GM13977 (cell line): ENCODE results near the gene CCDC27.

Experiments
- DNase-seq: peaks from one replicate; pipeline ENCODE4 v3.0.0; 2012; ENCODE audit warnings: low spot score
- in situ Hi-C: fragments of 300-500 bp; cut with MboI; formaldehyde crosslinking; loops from one replicate; pipeline ENCODE4 v1.12.0; 2022; ENCODE audit warnings: low sequenced_read_pairs, low pct_unique_long_range_greater_than_20kb, mixed read lengths, inconsistent platforms; ENCODE audit not compliant: unreplicated experiment
- TF ChIP-seq, protein P1 (sequence below): IDR thresholded peaks from 2 replicates; pipeline ENCODE4 v1.5.1; 2012; ENCODE audit warnings: mild to moderate bottlenecking, control low read depth; ENCODE audit not compliant: insufficient read depth; ENCODE audit errors: extremely low read depth, missing control alignments

Gene CCDC27

DNA sequence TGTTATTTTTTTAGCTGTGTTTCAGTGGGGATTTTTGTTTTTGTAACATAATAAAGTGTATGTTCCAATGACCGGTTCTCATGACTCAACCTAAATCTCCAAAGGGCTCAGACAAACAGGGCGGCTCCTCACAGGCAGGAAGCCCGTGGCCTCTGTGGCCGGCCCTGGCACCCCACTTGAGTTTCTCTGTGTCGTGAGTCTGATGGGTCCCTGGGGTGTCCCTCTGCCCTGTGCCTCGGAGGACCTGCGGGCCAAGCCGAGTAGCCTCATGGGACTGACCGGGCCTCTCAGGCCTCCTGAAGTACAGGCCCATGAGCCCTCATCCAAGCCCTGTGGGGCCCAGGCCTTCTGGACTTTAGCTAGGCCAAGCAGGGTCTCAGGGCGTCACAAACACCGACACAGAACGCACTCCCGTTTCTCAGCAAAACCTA lies 16.1 kb upstream of the CCDC27 start:
- in situ Hi-C loops = no loop called here
- no peak for DNase-seq
- TF ChIP-seq, protein P1, sequence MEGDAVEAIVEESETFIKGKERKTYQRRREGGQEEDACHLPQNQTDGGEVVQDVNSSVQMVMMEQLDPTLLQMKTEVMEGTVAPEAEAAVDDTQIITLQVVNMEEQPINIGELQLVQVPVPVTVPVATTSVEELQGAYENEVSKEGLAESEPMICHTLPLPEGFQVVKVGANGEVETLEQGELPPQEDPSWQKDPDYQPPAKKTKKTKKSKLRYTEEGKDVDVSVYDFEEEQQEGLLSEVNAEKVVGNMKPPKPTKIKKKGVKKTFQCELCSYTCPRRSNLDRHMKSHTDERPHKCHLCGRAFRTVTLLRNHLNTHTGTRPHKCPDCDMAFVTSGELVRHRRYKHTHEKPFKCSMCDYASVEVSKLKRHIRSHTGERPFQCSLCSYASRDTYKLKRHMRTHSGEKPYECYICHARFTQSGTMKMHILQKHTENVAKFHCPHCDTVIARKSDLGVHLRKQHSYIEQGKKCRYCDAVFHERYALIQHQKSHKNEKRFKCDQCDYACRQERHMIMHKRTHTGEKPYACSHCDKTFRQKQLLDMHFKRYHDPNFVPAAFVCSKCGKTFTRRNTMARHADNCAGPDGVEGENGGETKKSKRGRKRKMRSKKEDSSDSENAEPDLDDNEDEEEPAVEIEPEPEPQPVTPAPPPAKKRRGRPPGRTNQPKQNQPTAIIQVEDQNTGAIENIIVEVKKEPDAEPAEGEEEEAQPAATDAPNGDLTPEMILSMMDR = no peak

DNA sequence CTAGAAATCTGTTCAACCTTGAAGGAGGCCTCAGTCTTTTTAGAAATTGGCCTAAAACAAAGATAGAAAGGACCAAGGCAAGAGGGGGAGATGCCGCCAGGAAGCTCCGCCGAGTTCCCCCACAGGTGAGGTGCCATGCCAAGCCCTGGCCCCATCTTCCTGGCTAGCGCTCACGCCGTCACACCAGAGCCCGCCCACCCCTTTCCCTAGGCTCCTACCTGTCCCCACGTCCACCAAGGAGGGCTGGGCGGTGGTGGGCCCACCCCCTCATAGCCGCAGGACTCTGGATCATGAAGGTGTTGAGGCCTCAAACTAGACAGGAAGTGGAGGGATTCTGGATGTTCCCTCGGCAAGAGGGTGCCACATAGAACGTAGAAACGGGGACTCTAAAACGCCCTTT lies 15.5 kb upstream of the CCDC27 start:
- TF ChIP-seq, protein P1 = no peak
- in situ Hi-C loops = no loop called here
- DNase-seq = no peak

DNA sequence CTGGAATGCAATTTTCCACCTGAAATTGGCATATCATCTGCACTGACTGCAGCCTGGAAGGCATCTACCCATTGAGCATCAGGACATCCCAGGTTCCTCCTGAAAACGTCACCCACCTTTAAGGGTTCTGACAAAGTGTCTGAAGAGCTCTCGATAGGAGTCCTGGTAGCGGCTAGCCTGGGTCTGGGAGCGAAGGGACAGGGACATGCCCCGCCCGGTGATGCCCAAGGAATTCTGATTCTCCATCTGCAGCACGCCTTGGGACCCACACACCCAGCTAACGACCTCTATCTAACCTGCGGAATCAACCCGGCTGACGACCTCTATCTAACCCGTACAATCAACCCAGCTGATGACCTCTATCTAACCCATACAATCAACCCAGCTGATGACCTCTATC lies 13.3 kb upstream of the CCDC27 start:
- TF ChIP-seq, protein P1 = no peak
- in situ Hi-C loops = no loop called here
- DNase-seq = no peak

DNA sequence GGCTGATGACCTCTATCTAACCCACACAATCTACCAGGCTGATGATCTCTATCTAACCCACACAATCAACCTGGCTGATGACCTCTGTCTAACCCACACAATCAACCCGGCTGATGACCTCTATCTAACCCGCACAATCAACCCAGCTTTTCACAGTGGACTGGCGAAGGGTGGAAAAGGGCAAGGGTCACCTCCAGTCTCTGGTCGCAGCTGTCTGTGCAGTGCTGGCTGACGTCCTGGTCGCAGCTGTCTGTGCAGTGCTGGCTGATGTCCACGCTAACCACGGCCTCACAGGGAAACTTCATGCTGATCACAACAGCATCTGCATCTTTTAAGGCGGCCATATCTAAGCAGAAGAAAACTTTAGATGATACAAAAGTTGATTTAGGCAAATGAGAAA lies 12.2 kb upstream of the CCDC27 start:
- DNase-seq = no peak
- TF ChIP-seq, protein P1 = no peak
- in situ Hi-C loops = no loop called here

DNA sequence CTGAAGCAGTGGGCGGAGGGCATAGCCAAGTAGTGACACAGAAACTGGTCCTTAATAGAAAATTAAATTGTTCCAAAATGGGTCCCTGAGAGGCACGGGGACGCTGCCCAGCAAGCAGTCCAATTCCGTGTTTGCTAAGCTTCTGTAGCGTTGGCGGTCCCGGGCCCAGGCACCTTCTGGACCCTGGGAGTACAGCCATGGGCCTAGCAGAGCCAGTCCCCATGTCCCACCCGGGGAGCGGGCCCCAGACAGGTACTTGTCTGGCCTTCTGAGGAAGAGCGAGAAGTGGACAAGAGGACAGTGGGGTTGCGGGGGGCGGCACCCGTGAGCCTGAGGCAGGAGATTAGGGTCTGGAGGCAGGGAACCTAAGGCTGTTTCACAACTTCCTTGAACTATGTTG lies 11.5 kb upstream of the CCDC27 start:
- in situ Hi-C loops = no loop called here
- TF ChIP-seq, protein P1 = no peak
- no peak for DNase-seq

DNA sequence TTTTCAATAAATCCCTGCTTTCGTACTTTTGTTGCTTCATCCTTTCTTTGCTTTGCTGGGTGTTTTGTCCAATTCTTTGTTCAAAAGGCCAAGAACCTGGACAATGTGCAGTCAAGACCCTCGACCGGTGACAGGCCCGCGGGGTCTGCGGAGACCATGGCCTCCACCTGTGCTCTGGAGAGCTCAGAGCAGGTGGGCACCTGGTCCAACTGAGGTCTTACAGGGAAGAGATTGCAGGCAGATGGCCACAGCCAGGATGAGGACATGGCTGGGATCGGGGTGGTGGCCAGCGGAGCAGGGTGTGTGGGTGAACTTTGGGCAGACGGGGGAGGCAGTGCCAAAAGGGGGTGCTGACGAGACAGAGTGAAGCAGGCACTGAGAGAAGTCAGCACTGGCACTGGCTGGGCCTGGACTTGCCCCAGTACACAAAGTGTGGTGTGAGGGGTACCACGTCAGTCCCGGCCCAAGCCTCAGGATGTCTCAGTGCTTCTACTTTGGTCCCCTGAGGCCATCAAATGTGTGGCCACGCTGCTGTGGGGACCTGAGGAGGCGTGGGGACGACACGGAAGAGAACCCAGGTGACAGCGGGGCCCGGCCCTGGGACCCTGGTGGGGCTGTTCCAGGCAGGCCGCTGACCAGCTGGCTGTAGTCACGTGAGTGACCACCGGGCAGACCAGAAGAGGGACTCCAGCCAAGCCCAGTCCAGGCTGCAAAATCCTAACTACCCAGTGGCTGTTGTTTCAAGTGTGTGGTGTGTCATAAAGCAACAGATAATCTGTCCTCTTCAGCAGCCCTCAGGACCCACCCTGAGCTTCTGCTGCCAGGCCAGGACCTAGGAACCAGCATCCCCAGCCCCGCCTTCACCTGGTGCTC lies 10.4 kb upstream of the CCDC27 start:
- TF ChIP-seq, protein P1 = no peak
- no peak for DNase-seq
- in situ Hi-C loops = no loop called here
